HepG2 (cell line): ENCODE results near the gene UBE2D3. TPM values are rescaled to one million over a fixed set of nuclear protein-coding genes. Genes with fewer than 3 reads are reported as not detected.

ENCODE experiments used
- CAMTA2 ChIP-seq: sonication (generic); formaldehyde crosslinking; IDR thresholded peaks from 2 replicates; pipeline ENCODE4 v1.4.0; 2020; ENCODE audit warnings: mild to moderate bottlenecking, missing genetic modification reagents, borderline replicate concordance
- FOXJ3 ChIP-seq: sonication (generic); formaldehyde crosslinking; IDR thresholded peaks from 2 replicates; pipeline ENCODE4 v1.4.0; 2020; ENCODE audit warnings: missing genetic modification reagents, mild to moderate bottlenecking, borderline replicate concordance
- HOMEZ ChIP-seq: IDR thresholded peaks from 2 replicates; pipeline ENCODE4 v1.6.1; 2016; ENCODE audit warnings: low read depth
- HOXA5 ChIP-seq: sonication (generic); formaldehyde crosslinking; IDR thresholded peaks from 2 replicates; pipeline ENCODE4 v1.4.0; 2020; ENCODE audit warnings: missing genetic modification reagents
- MEIS1 ChIP-seq: sonication (generic); formaldehyde crosslinking; IDR thresholded peaks from 2 replicates; pipeline ENCODE4 v1.9.0; 2021; ENCODE audit warnings: mild to moderate bottlenecking, missing genetic modification reagents, moderate library complexity, borderline replicate concordance
- MEIS2 ChIP-seq: sonication (generic); formaldehyde crosslinking; IDR thresholded peaks from 2 replicates; pipeline ENCODE4 v1.9.0; 2021; ENCODE audit warnings: mild to moderate bottlenecking, missing genetic modification reagents
- PAWR ChIP-seq: sonication (generic); formaldehyde crosslinking; IDR thresholded peaks from 2 replicates; pipeline ENCODE4 v1.4.0; 2020; ENCODE audit warnings: missing genetic modification reagents, mild to moderate bottlenecking, borderline replicate concordance
- POGZ ChIP-seq: sonication (generic); formaldehyde crosslinking; IDR thresholded peaks from 2 replicates; pipeline ENCODE4 v1.4.0; 2020; ENCODE audit warnings: mild to moderate bottlenecking, missing genetic modification reagents
- SAP130 ChIP-seq: IDR thresholded peaks from 2 replicates; pipeline ENCODE4 v1.6.1; 2016; ENCODE audit warnings: low read depth
- SIX1 ChIP-seq: sonication (generic); formaldehyde crosslinking; IDR thresholded peaks from 2 replicates; pipeline ENCODE4 v1.4.0; 2020; ENCODE audit warnings: missing genetic modification reagents, borderline replicate concordance
- SKI ChIP-seq: fragments of 450-650 bp; IDR thresholded peaks from one replicate; pipeline ENCODE4 v1.6.1; 2018; ENCODE audit warnings: mild to moderate bottlenecking; ENCODE audit not compliant: partially characterized antibody
- SOX13 ChIP-seq, 3 experiments: fragments of 450-650 bp in 1 of 3; sonication (generic) in 1 of 3; formaldehyde crosslinking in 1 of 3; IDR thresholded peaks in 2 of 3; conservative IDR thresholded peaks in 1 of 3; 2 replicates each; pipeline versions ENCODE4 v1.5.0 to v1.6.1; 2016 to 2020; ENCODE audit warnings: antibody characterized with exemption in 1 of 3, mild to moderate bottlenecking in 1 of 3, missing compliant biosample characterization in 1 of 3, missing genetic modification reagents in 1 of 3, moderate library complexity in 1 of 3
- ZBTB3 ChIP-seq: sonication (generic); formaldehyde crosslinking; IDR thresholded peaks from 2 replicates; pipeline ENCODE4 v1.4.0; 2020; ENCODE audit warnings: low read depth, mild to moderate bottlenecking, moderate library complexity, missing genetic modification reagents, borderline replicate concordance
- ZC3H4 ChIP-seq: sonication (generic); formaldehyde crosslinking; IDR thresholded peaks from 2 replicates; pipeline ENCODE4 v1.4.0; 2020; ENCODE audit warnings: missing genetic modification reagents, borderline replicate concordance
- ZNF350 ChIP-seq: sonication (generic); formaldehyde crosslinking; IDR thresholded peaks from 2 replicates; pipeline ENCODE4 v1.4.0; 2020; ENCODE audit warnings: mild to moderate bottlenecking, low read depth, missing genetic modification reagents, borderline replicate concordance
- ZNF547 ChIP-seq: sonication (generic); formaldehyde crosslinking; IDR thresholded peaks from 2 replicates; pipeline ENCODE4 v1.5.1; 2020; ENCODE audit warnings: mild to moderate bottlenecking, missing genetic modification reagents
- ZNF598 ChIP-seq: sonication (generic); formaldehyde crosslinking; IDR thresholded peaks from 2 replicates; pipeline ENCODE4 v1.5.1; 2020; ENCODE audit warnings: mild to moderate bottlenecking, missing genetic modification reagents, borderline replicate concordance
- ZNF782 ChIP-seq: sonication (generic); formaldehyde crosslinking; IDR thresholded peaks from 2 replicates; pipeline ENCODE4 v1.4.0; 2020; ENCODE audit warnings: missing genetic modification reagents, mild to moderate bottlenecking, borderline replicate concordance
- polyA plus RNA-seq, 8 experiments: library from polyadenylated mRNA; depleted of rRNA in 3 of 8; stranded (reverse) in 7 of 8; unstranded in 1 of 8; fragments of >200 nt; fragmentation: Illumina TruSeq in 4 of 8; extraction: Trizol in 4 of 8; gene quantifications; 2 replicates each; pipeline versions ENCODE4 v1.2.1 to v1.2.3, GENCODE V29; 2011 to 2016; ENCODE audit warnings: low read depth in 4 of 8, missing spikeins in 1 of 8, mixed read lengths in 1 of 8; ENCODE audit not compliant: insufficient read depth in 1 of 8
- total RNA-seq, 5 experiments: library from RNA; depleted of rRNA; stranded (reverse); fragments of >200 nt; fragmentation: Illumina TruSeq; extraction: Trizol; gene quantifications; 2 replicates each; pipeline ENCODE4 v1.2.3, GENCODE V29; 2016; ENCODE audit warnings: low read depth in 1 of 5
- TF ChIP-seq, protein P1 (sequence below): sonication (generic); formaldehyde crosslinking; IDR thresholded peaks from 2 replicates; pipeline ENCODE4 v1.4.0; 2020; ENCODE audit warnings: missing genetic modification reagents, borderline replicate concordance
- TF ChIP-seq, protein P2 (sequence below): sonication (generic); formaldehyde crosslinking; conservative IDR thresholded peaks from 2 replicates; pipeline ENCODE4 v1.8.0; 2022; ENCODE audit warnings: missing genetic modification reagents
- TF ChIP-seq, protein P3 (sequence below): IDR thresholded peaks from 2 replicates; pipeline ENCODE4 v1.4.0; 2020; ENCODE audit warnings: mild to moderate bottlenecking, missing genetic modification reagents

Gene UBE2D3
- total and polyA plus RNA-seq, 2 of the 13 experiments (the other 11 are each of a cell fraction or from before 2014, with no cell fraction given) = 224 to 293 TPM

DNA sequence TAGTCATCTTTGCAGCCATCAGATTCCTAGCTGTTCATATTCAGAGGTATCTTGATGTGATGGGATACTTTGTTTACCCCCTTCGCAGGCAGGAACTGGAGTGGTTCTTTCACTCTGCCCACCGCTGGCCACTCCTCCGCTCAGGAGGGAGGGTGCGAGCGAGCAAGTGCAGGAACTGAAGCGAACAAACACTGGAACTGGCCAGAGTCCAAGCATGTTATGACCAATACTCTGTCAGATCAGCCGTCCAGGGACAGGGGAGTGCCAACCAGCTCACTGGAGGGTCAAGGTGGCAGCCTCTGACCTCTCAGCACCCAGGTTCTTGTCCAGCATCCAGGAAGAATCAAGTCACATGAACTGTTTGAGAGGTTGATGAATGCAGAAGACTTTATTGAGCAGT lies 48.6 kb downstream of the UBE2D3 start (continued):
- TF ChIP-seq, protein P1, sequence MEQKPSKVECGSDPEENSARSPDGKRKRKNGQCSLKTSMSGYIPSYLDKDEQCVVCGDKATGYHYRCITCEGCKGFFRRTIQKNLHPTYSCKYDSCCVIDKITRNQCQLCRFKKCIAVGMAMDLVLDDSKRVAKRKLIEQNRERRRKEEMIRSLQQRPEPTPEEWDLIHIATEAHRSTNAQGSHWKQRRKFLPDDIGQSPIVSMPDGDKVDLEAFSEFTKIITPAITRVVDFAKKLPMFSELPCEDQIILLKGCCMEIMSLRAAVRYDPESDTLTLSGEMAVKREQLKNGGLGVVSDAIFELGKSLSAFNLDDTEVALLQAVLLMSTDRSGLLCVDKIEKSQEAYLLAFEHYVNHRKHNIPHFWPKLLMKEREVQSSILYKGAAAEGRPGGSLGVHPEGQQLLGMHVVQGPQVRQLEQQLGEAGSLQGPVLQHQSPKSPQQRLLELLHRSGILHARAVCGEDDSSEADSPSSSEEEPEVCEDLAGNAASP = 0 out of 2 replicates have a peak, but pooled peaks have one; percentile 16
- TF ChIP-seq HOXA5 (CRISPR knock-in tag) = no peak
- no peak for TF ChIP-seq SIX1 (CRISPR knock-in tag)
- TF ChIP-seq ZNF598 (CRISPR knock-in tag) = peak; percentile 63; the same call in 1 of the 2 replicates
- no peak for TF ChIP-seq SOX13 (IDR thresholded peaks at IDR 0.05)
- peak in 1 of 2 experiments; percentile 59; a peak in 1 of 4 replicates for TF ChIP-seq SOX13 (CRISPR knock-in tag; conservative IDR thresholded peaks at IDR 0.05 in 1 of 2, IDR thresholded peaks at IDR 0.05 in 1 of 2)
- TF ChIP-seq ZC3H4 (CRISPR knock-in tag) = no peak
- no peak for TF ChIP-seq ZNF782 (CRISPR knock-in tag)
- TF ChIP-seq ZBTB3 = 0 out of 2 replicates have a peak, but pooled peaks have one; percentile 45
- TF ChIP-seq SKI = peak; percentile 12
- TF ChIP-seq CAMTA2 = no peak
- TF ChIP-seq ZNF350 (CRISPR knock-in tag) = peak; percentile 34; the same call in 1 of the 2 replicates
- 0 out of 2 replicates have a peak, but pooled peaks have one; percentile 43 for TF ChIP-seq MEIS2 (CRISPR knock-in tag)
- 0 out of 2 replicates have a peak, but pooled peaks have one; percentile 24 for TF ChIP-seq FOXJ3 (CRISPR knock-in tag)
- 0 out of 2 replicates have a peak, but pooled peaks have one; percentile 24 for TF ChIP-seq ZNF547 (CRISPR knock-in tag)
- TF ChIP-seq, protein P2, sequence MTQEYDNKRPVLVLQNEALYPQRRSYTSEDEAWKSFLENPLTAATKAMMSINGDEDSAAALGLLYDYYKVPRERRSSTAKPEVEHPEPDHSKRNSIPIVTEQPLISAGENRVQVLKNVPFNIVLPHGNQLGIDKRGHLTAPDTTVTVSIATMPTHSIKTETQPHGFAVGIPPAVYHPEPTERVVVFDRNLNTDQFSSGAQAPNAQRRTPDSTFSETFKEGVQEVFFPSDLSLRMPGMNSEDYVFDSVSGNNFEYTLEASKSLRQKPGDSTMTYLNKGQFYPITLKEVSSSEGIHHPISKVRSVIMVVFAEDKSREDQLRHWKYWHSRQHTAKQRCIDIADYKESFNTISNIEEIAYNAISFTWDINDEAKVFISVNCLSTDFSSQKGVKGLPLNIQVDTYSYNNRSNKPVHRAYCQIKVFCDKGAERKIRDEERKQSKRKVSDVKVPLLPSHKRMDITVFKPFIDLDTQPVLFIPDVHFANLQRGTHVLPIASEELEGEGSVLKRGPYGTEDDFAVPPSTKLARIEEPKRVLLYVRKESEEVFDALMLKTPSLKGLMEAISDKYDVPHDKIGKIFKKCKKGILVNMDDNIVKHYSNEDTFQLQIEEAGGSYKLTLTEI (CRISPR knock-in tag) = no peak
- peak; percentile 80 for TF ChIP-seq POGZ (CRISPR knock-in tag)
- peak; percentile 71; the same call in 1 of the 2 replicates for TF ChIP-seq MEIS1 (CRISPR knock-in tag)
- TF ChIP-seq PAWR (CRISPR knock-in tag) = no peak
- TF ChIP-seq SAP130 (CRISPR knock-in tag) = peak; percentile 86
- TF ChIP-seq, protein P3, sequence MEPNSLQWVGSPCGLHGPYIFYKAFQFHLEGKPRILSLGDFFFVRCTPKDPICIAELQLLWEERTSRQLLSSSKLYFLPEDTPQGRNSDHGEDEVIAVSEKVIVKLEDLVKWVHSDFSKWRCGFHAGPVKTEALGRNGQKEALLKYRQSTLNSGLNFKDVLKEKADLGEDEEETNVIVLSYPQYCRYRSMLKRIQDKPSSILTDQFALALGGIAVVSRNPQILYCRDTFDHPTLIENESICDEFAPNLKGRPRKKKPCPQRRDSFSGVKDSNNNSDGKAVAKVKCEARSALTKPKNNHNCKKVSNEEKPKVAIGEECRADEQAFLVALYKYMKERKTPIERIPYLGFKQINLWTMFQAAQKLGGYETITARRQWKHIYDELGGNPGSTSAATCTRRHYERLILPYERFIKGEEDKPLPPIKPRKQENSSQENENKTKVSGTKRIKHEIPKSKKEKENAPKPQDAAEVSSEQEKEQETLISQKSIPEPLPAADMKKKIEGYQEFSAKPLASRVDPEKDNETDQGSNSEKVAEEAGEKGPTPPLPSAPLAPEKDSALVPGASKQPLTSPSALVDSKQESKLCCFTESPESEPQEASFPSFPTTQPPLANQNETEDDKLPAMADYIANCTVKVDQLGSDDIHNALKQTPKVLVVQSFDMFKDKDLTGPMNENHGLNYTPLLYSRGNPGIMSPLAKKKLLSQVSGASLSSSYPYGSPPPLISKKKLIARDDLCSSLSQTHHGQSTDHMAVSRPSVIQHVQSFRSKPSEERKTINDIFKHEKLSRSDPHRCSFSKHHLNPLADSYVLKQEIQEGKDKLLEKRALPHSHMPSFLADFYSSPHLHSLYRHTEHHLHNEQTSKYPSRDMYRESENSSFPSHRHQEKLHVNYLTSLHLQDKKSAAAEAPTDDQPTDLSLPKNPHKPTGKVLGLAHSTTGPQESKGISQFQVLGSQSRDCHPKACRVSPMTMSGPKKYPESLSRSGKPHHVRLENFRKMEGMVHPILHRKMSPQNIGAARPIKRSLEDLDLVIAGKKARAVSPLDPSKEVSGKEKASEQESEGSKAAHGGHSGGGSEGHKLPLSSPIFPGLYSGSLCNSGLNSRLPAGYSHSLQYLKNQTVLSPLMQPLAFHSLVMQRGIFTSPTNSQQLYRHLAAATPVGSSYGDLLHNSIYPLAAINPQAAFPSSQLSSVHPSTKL = peak; percentile 85
- peak; percentile 90 for TF ChIP-seq HOMEZ (CRISPR knock-in tag)
